Duodenal mucosa (tissue), 2 donors: ENCODE data around the gene CERS2.

ENCODE experiments used
- H3K27ac ChIP-seq: one replicate; pipeline ENCODE4 v1.7.0; 2013; ENCODE audit warnings: low read depth, low read length
- H3K27me3 ChIP-seq, 2 donors: one replicate each; pipeline ENCODE4 v1.7.0; 2013; ENCODE audit warnings: low read length in 2 of 2, control low read depth in 1 of 2; ENCODE audit not compliant: insufficient read depth in 2 of 2, control insufficient read depth in 1 of 2
- H3K36me3 ChIP-seq, 2 donors: one replicate each; pipeline ENCODE4 v1.7.0; 2013; ENCODE audit warnings: low read length in 2 of 2, control low read depth in 1 of 2; ENCODE audit not compliant: insufficient read depth in 2 of 2, control insufficient read depth in 1 of 2
- H3K4me1 ChIP-seq, 2 donors: one replicate each; pipeline ENCODE4 v1.7.0; 2013; ENCODE audit warnings: low read length in 2 of 2, control low read depth in 1 of 2; ENCODE audit not compliant: insufficient read depth in 2 of 2, control insufficient read depth in 1 of 2
- H3K4me3 ChIP-seq, 2 donors: one replicate each; pipeline ENCODE4 v1.7.0; 2013; ENCODE audit warnings: low read length in 2 of 2, low read depth in 1 of 2
- H3K9ac ChIP-seq, 2 donors: one replicate each; pipeline ENCODE4 v1.7.0; 2013; ENCODE audit warnings: low read length in 2 of 2, low read depth in 1 of 2
- H3K9me3 ChIP-seq, 2 donors: one replicate each; pipeline ENCODE4 v1.7.0; 2013; ENCODE audit warnings: low read length in 2 of 2, control low read depth in 1 of 2; ENCODE audit not compliant: control insufficient read depth in 1 of 2

CERS2 gene

GRCh38 chr1:150922519-150922975 is 52.1 kb downstream of the CERS2 start:
- Histone ChIP-seq H3K4me1 (peaks cover 8 to 11% of the 10 kb centered on the region in 2 donors), H3K36me3 (peaks cover under 1% of the 10 kb centered on the region in 2 donors), H3K9me3 (no peaks in the 10 kb centered on the region), H3K9ac (no peak overlapping the region), H3K27ac (no peak overlapping the region), H3K4me3 (no peak overlapping the region), H3K27me3 (no peaks in the 10 kb centered on the region)

- no peak overlapping the region for H3K9ac ChIP-seq
- H3K4me3 ChIP-seq = no peak overlapping the region
- no peak overlapping the region for H3K27ac ChIP-seq
- H3K9me3 ChIP-seq = no peaks in the 10 kb centered on the region
- no peaks in the 10 kb centered on the region for H3K27me3 ChIP-seq
- H3K36me3 ChIP-seq = no peaks in the 10 kb centered on the region
- peaks cover 0 to 2% of the 10 kb centered on the region in 2 donors for H3K4me1 ChIP-seq
Measured at GRCh38 chr1:150917387-150917786, 57.2 kb downstream of the CERS2 start.
